GM18868 (cell line): Measurements from ENCODE around the gene LRRTM4.
"Not testable (repeated sequence)": the region's sequence is repeated elsewhere in the genome, so short reads cannot be mapped to it uniquely, and the experiment has no call there.

ENCODE experiments used
- ATAC-seq: cut with Tn5 transposase; IDR thresholded peaks from one replicate; pipeline ENCODE4 v1.9.1; 2021; ENCODE audit warnings: mild to moderate bottlenecking, moderate library complexity; ENCODE audit not compliant: unreplicated experiment

LRRTM4 gene

GRCh38 chr2:77095525-77095924 lies 426.7 kb downstream of the LRRTM4 start:
- ATAC-seq = not testable (repeated sequence)

DNA sequence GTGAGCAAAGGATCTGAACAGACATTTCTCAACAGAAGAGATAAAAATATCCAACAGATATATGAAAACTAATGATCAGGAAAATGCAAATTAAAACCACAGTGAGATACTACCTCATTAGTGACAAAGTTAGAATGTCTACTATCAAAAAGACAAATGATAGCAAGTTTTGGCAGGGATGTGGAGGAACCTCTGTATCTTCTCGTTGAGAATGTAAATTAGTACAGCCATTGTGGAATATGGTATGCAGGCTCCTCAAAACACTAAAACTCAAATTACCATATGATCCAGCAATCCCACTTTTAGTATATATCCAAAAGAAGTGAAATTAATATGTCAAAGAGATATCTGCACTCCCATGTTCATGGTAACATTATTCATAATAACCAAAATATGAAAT lies 427.1 kb downstream of the LRRTM4 start:
- ATAC-seq = no peak

- ATAC-seq = not testable (repeated sequence)
These were observed 433.8 kb downstream of the LRRTM4 start for GRCh38 chr2:77088424-77088823.

DNA sequence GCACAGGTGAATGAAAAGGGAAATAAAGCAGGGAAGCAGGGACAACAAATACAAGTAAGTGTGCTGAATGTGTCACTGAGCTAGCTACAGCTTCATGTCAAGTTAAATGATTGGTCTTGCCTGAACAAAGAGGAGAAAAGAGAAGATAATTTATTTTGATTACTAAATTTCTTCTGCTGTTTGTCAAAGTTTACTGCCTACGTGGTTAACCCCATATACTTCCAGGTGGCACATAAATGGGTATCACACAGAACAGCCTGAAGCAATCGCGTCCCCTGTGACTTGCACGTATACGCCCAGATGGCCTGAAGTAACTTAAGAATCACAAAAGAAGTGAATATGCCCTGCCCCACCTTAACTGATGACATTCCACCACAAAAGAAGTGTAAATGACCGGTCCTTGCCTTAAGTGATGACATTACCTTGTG lies 434.2 kb downstream of the LRRTM4 start:
- no peak for ATAC-seq

- no peak for ATAC-seq
These were observed 435.7 kb downstream of the LRRTM4 start for GRCh38 chr2:77086478-77086877.

GRCh38 chr2:77086051-77086450 lies 436.1 kb downstream of the LRRTM4 start:
- no peak for ATAC-seq

GRCh38 chr2:77085561-77085960 lies 436.6 kb downstream of the LRRTM4 start:
- no peak for ATAC-seq

GRCh38 chr2:77081597-77081996 lies 440.6 kb downstream of the LRRTM4 start:
- ATAC-seq = no peak

DNA sequence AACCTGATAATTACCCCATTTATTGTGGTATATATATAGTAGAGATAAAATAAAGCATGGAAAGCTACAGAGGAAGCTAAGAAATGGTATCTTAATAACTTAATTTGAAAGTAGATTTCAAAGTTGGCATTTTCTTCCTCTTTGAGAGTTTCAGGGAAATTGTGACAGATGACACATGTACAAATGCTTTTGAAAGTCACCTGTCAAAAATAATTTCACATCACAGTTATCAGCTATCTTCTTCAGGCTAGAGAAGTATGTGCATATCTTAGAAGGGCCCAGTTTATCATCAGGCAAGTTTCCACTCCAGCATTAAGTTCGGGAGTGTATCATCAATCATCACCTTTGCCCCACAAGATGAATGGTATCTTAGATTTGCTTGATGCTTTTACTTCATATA lies 457.9 kb downstream of the LRRTM4 start:
- no peak for ATAC-seq

GRCh38 chr2:77054938-77055337 lies 467.2 kb downstream of the LRRTM4 start:
- no peak for ATAC-seq

DNA sequence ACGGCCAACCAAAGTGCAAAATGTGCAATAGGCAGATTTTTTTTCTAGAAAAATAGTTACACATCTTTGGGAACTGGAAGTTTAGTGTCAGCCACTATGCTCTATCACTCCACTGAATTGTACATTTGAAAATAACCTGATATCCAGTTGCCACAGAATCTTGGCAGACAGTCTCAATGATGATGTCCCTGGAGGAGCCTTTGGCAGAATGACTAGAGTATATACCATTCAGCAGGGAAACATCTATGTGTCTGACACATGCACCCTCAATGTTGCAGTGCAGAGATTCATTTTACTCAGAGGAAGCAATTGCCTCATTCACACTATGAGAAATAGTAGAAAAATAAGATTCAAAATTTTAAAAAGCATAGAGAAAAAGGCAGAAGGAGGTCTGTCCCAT lies 475.8 kb downstream of the LRRTM4 start:
- ATAC-seq = no peak

- ATAC-seq = not testable (repeated sequence)
These were observed 476.7 kb downstream of the LRRTM4 start for GRCh38 chr2:77045456-77045855.

DNA sequence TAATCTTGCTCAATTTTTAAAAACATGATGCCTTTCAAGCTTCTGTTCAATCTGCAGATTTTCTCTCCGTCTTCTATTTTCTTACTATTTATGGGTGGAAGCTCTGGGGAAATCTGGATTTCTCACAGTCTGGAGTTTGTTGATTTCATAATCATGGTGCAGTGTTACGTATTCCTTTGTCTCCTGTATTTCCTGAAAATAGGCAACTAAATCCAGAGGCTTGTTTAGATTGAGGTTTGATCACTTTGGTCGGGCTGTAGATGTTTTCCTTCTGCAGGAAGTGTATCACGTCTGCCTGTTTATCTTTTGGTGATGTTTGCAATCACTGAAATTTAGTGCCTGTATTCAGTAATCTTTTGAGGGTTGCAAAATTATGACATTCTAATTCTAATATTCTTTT lies 487.7 kb downstream of the LRRTM4 start:
- ATAC-seq = no peak

DNA sequence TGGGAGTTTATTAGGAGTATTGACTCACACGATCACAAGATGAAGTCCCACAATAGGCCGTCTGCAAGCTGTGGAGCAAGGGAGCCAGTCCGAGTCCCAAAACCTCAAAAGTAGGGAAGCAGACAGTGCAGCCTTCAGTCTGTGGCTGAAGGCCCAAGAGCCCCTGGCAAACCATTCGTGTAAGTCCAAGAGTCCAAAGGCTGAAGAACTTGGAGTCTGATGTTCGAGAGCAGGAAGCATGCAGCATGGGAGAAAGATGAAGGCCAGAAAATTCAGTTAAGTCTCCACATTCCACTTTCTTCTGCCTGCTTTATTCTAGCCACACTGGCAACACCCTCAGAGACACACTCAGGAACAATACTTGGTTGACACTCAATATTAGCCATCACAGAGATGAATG lies 492.9 kb downstream of the LRRTM4 start:
- ATAC-seq = not testable (repeated sequence)

GRCh38 chr2:77028032-77028600 lies 494.1 kb downstream of the LRRTM4 start:
- no peak for ATAC-seq

GRCh38 chr2:77025714-77026113 lies 496.5 kb downstream of the LRRTM4 start:
- ATAC-seq = no peak

GRCh38 chr2:77021161-77021560 lies 501.0 kb downstream of the LRRTM4 start:
- ATAC-seq = no peak

DNA sequence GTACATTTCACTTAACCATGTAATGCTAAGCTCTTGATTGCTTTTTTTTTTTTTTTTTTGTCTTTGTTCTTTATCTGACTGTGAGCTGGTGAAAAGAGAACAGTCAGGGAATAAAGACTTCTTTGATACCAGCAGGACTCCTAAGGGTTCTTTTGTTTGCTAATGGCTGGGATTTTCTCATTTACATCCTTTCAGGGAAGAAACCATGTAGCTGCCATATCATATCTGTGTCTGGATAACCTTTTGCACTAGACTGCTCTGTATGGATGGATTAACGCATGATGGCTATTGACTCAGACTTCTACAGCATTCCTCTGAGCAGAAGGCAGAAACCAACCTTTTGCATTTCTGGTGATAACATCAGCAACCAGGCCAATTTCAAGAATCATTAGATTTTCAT lies 504.0 kb downstream of the LRRTM4 start:
- no peak for ATAC-seq

DNA sequence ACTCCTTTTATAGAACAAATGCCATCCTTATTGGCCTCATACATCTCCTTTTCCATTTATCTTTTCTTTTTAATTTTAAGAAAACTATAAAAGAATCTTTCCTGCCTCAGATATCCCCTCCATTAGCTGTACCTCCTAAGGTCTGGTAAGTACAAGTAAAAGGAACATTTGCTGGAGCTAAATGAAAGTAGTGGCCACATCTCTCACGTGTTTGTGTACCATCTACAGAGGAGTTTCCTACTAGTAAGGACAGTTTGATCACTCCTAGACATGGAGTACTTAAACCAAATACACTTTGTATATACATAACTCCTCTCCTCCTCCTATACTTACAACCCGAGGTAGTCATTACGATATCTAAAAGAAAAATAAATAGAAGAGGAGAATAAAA lies 504.8 kb downstream of the LRRTM4 start:
- no peak for ATAC-seq

DNA sequence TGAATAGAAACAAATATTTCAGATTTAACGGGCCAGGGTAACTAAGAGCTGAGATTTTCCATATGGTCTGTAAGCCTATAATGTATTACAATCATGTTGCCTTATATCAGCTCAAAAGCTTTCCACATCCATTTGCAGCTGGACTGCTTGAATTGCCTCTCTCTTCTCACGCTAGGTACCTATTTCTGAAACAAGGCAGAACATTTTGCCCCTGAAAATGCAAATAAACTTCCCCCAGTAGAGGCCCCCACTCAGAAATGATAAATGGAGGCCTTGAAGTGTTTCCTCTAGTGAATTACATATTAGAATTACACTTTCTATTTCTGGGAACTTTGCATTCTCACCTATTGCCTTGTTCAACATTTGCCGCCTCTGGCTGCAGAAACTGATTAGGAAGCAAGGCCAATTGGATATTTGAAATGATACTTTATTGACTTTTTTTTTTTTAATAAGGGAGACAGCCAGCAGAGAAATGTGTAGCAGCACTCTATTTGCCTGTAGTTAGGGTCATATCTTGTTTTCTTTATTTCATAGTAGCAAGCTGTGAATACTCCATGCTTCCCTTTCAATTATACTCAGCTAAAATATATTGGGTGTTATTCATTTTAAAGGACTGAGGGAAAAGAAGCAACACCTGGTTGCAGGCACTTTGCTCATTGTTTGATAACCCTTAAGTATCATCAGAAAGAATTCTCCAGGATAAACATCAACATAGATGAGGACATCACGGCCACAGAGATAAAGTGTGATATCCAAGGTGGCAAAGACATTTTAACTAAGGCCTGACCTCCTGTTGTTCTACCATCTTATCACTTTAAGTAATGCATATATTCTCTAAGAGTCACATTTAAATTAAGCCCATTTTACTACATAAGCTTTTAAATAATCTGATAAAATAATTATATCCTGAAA lies 505.5 kb downstream of the LRRTM4 start:
- ATAC-seq = no peak

- ATAC-seq = no peak
These were observed 508.2 kb downstream of the LRRTM4 start for GRCh38 chr2:77013953-77014352.

DNA sequence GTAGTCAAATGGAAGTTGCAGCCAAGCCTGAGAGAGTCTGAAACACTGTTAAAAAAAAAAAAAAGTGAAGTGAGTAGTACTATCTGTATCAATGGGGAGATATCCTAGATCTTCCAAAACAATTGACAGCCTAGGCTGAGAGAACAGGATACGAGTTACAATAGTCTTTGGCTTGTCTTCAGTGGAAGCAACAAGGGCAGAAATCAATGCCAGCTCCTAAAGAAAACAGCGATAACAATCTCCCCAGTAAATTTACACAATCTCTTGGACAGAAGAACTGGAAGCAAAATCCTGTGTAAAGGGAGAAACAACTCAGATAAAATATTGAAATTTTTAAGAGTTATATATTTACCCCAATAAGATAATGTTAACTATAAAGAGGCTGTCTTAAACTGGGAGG lies 508.7 kb downstream of the LRRTM4 start:
- no peak for ATAC-seq
